ENCODE results near the gene JPT2. TPM values are rescaled to one million over a fixed set of nuclear protein-coding genes. Genes with fewer than 3 reads are reported as not detected.

Gene JPT2
- total RNA-seq, 1 experiment from 2014 or later = 26.2 TPM

GRCh38 chr16:1643521-1643920 lies 34.6 kb upstream of the JPT2 start:
- Histone ChIP-seq H3K4me2 (ENCODE audit: low read depth, low read length, poor library complexity, severe bottlenecking) (no peak overlapping the region), H3K79me2 (ENCODE audit: low read length) (peaks cover 19% of the 10 kb centered on the region), H3K27me3 (ENCODE audit: low read length) (no peaks in the 10 kb centered on the region), H3K4me1 (ENCODE audit: low read length) (peaks cover 2% of the 10 kb centered on the region; the same call in 1 of the 2 replicates), H2AFZ (ENCODE audit: low read length) (no peak overlapping the region), H3K9me2 (replicated peaks; ENCODE audit: insufficient read depth, low read length) (no peaks in the 10 kb centered on the region), H3K27ac (ENCODE audit: low read length) (no peak overlapping the region), H3K9me3 (ENCODE audit: low read length) (no peaks in the 10 kb centered on the region), H3K4me3 (ENCODE audit: low read length) (no peak overlapping the region), H3K36me3 (ENCODE audit: insufficient read depth, low read length) (peaks cover 7% of the 10 kb centered on the region; the same call in 1 of the 2 replicates), H4K20me1 (ENCODE audit: insufficient read depth, low read depth, low read length) (no peaks in the 10 kb centered on the region), H3K9ac (ENCODE audit: low read length) (no peak overlapping the region)
- no peak for DNase-seq

- peaks cover 5% of the 10 kb centered on the region; the same call in 1 of the 2 replicates for H3K36me3 ChIP-seq (ENCODE audit: insufficient read depth, low read length)
Measured at GRCh38 chr16:1645914-1646525, 32.1 kb upstream of the JPT2 start.

GRCh38 chr16:1647856-1648255 lies 30.2 kb upstream of the JPT2 start:
- no peaks in the 10 kb centered on the region for H3K4me1 ChIP-seq (ENCODE audit: low read length)
- no peak overlapping the region for H3K4me3 ChIP-seq (ENCODE audit: low read length)
- H3K4me2 ChIP-seq (ENCODE audit: low read depth, low read length, poor library complexity, severe bottlenecking) = no peak overlapping the region
- H3K9ac ChIP-seq (ENCODE audit: low read length) = no peak overlapping the region
- no peak overlapping the region for H2AFZ ChIP-seq (ENCODE audit: low read length)
- no peaks in the 10 kb centered on the region for H4K20me1 ChIP-seq (ENCODE audit: insufficient read depth, low read depth, low read length)
- H3K9me3 ChIP-seq (ENCODE audit: low read length) = no peaks in the 10 kb centered on the region
- H3K9me2 ChIP-seq (replicated peaks; ENCODE audit: insufficient read depth, low read length) = no peaks in the 10 kb centered on the region
- no peak for DNase-seq
- H3K79me2 ChIP-seq (ENCODE audit: low read length) = peaks cover 22% of the 10 kb centered on the region
- H3K27ac ChIP-seq (ENCODE audit: low read length) = no peak overlapping the region
- H3K27me3 ChIP-seq (ENCODE audit: low read length) = no peaks in the 10 kb centered on the region
- H3K36me3 ChIP-seq (ENCODE audit: insufficient read depth, low read length) = peaks cover 4% of the 10 kb centered on the region; the same call in 1 of the 2 replicates

More at GRCh38 chr16:1645914-1646525, 32.1 kb upstream of the JPT2 start:
- no peak overlapping the region for H3K4me2 ChIP-seq (ENCODE audit: low read depth, low read length, poor library complexity, severe bottlenecking)
- H3K79me2 ChIP-seq (ENCODE audit: low read length) = peaks cover 21% of the 10 kb centered on the region
- H2AFZ ChIP-seq (ENCODE audit: low read length) = no peak overlapping the region
- H3K4me3 ChIP-seq (ENCODE audit: low read length) = no peak overlapping the region
- no peaks in the 10 kb centered on the region for H4K20me1 ChIP-seq (ENCODE audit: insufficient read depth, low read depth, low read length)
- no peaks in the 10 kb centered on the region for H3K9me2 ChIP-seq (replicated peaks; ENCODE audit: insufficient read depth, low read length)
- no peak for DNase-seq
- no peak overlapping the region for H3K9ac ChIP-seq (ENCODE audit: low read length)
- no peaks in the 10 kb centered on the region for H3K4me1 ChIP-seq (ENCODE audit: low read length)
- no peaks in the 10 kb centered on the region for H3K27me3 ChIP-seq (ENCODE audit: low read length)
- no peak overlapping the region for H3K27ac ChIP-seq (ENCODE audit: low read length)
- H3K9me3 ChIP-seq (ENCODE audit: low read length) = no peaks in the 10 kb centered on the region

- Histone ChIP-seq H3K4me1 (ENCODE audit: low read length) (no peaks in the 10 kb centered on the region), H3K36me3 (ENCODE audit: insufficient read depth, low read length) (peaks cover 4% of the 10 kb centered on the region; the same call in 1 of the 2 replicates), H3K4me3 (ENCODE audit: low read length) (no peak overlapping the region), H3K4me2 (ENCODE audit: low read depth, low read length, poor library complexity, severe bottlenecking) (no peak overlapping the region), H3K27ac (ENCODE audit: low read length) (no peak overlapping the region), H3K79me2 (ENCODE audit: low read length) (peaks cover 17% of the 10 kb centered on the region), H2AFZ (ENCODE audit: low read length) (no peak overlapping the region), H3K9me3 (ENCODE audit: low read length) (no peaks in the 10 kb centered on the region), H4K20me1 (ENCODE audit: insufficient read depth, low read depth, low read length) (no peaks in the 10 kb centered on the region), H3K9me2 (replicated peaks; ENCODE audit: insufficient read depth, low read length) (no peaks in the 10 kb centered on the region), H3K9ac (ENCODE audit: low read length) (no peak overlapping the region), H3K27me3 (ENCODE audit: low read length) (no peaks in the 10 kb centered on the region)
- DNase-seq = no peak
Measured at GRCh38 chr16:1650131-1650530, 27.9 kb upstream of the JPT2 start.

- no peak overlapping the region for H3K4me3 ChIP-seq (ENCODE audit: low read length)
- no peak overlapping the region for H3K4me2 ChIP-seq (ENCODE audit: low read depth, low read length, poor library complexity, severe bottlenecking)
- peaks cover 4% of the 10 kb centered on the region; the same call in 1 of the 2 replicates for H3K36me3 ChIP-seq (ENCODE audit: insufficient read depth, low read length)
- peaks cover 15% of the 10 kb centered on the region for H3K79me2 ChIP-seq (ENCODE audit: low read length)
- H3K4me1 ChIP-seq (ENCODE audit: low read length) = no peaks in the 10 kb centered on the region
- no peak overlapping the region for H3K9ac ChIP-seq (ENCODE audit: low read length)
- no peak overlapping the region for H3K27ac ChIP-seq (ENCODE audit: low read length)
- H3K27me3 ChIP-seq (ENCODE audit: low read length) = no peaks in the 10 kb centered on the region
- no peaks in the 10 kb centered on the region for H4K20me1 ChIP-seq (ENCODE audit: insufficient read depth, low read depth, low read length)
- H2AFZ ChIP-seq (ENCODE audit: low read length) = no peak overlapping the region
- no peak for DNase-seq
- no peaks in the 10 kb centered on the region for H3K9me2 ChIP-seq (replicated peaks; ENCODE audit: insufficient read depth, low read length)
- H3K9me3 ChIP-seq (ENCODE audit: low read length) = no peaks in the 10 kb centered on the region
Measured at GRCh38 chr16:1651094-1651973, 26.7 kb upstream of the JPT2 start.

GRCh38 chr16:1651974-1652312 lies 26.1 kb upstream of the JPT2 start:
- Histone ChIP-seq H3K9me3 (ENCODE audit: low read length) (no peaks in the 10 kb centered on the region), H3K36me3 (ENCODE audit: insufficient read depth, low read length) (peaks cover 4% of the 10 kb centered on the region; the same call in 1 of the 2 replicates), H3K79me2 (ENCODE audit: low read length) (peaks cover 9% of the 10 kb centered on the region), H3K4me2 (ENCODE audit: low read depth, low read length, poor library complexity, severe bottlenecking) (no peak overlapping the region), H3K4me1 (ENCODE audit: low read length) (no peaks in the 10 kb centered on the region), H3K27me3 (ENCODE audit: low read length) (no peaks in the 10 kb centered on the region), H3K4me3 (ENCODE audit: low read length) (no peak overlapping the region), H3K9ac (ENCODE audit: low read length) (no peak overlapping the region), H3K9me2 (replicated peaks; ENCODE audit: insufficient read depth, low read length) (no peaks in the 10 kb centered on the region), H4K20me1 (ENCODE audit: insufficient read depth, low read depth, low read length) (no peaks in the 10 kb centered on the region), H2AFZ (ENCODE audit: low read length) (no peak overlapping the region), H3K27ac (ENCODE audit: low read length) (no peak overlapping the region)
- no peak for DNase-seq

GRCh38 chr16:1653023-1653422 lies 25.1 kb upstream of the JPT2 start:
- no peaks in the 10 kb centered on the region for H3K9me3 ChIP-seq (ENCODE audit: low read length)
- no peak overlapping the region for H3K4me2 ChIP-seq (ENCODE audit: low read depth, low read length, poor library complexity, severe bottlenecking)
- no peaks in the 10 kb centered on the region for H3K27me3 ChIP-seq (ENCODE audit: low read length)
- H3K36me3 ChIP-seq (ENCODE audit: insufficient read depth, low read length) = peaks cover 4% of the 10 kb centered on the region; the same call in 1 of the 2 replicates
- no peaks in the 10 kb centered on the region for H4K20me1 ChIP-seq (ENCODE audit: insufficient read depth, low read depth, low read length)
- no peaks in the 10 kb centered on the region for H3K4me1 ChIP-seq (ENCODE audit: low read length)
- no peak overlapping the region for H2AFZ ChIP-seq (ENCODE audit: low read length)
- H3K27ac ChIP-seq (ENCODE audit: low read length) = no peak overlapping the region
- no peaks in the 10 kb centered on the region for H3K9me2 ChIP-seq (replicated peaks; ENCODE audit: insufficient read depth, low read length)
- H3K4me3 ChIP-seq (ENCODE audit: low read length) = no peak overlapping the region
- no peak overlapping the region for H3K9ac ChIP-seq (ENCODE audit: low read length)
- DNase-seq = no peak
- peaks cover 3% of the 10 kb centered on the region; the same call in 1 of the 2 replicates for H3K79me2 ChIP-seq (ENCODE audit: low read length)

GRCh38 chr16:1654505-1655268 lies 23.4 kb upstream of the JPT2 start:
- H3K4me3 ChIP-seq (ENCODE audit: low read length) = no peak overlapping the region
- H3K36me3 ChIP-seq (ENCODE audit: insufficient read depth, low read length) = peaks cover 4% of the 10 kb centered on the region; the same call in 1 of the 2 replicates
- H3K4me2 ChIP-seq (ENCODE audit: low read depth, low read length, poor library complexity, severe bottlenecking) = no peak overlapping the region
- DNase-seq = no peak
- H3K9me3 ChIP-seq (ENCODE audit: low read length) = no peaks in the 10 kb centered on the region
- H3K79me2 ChIP-seq (ENCODE audit: low read length) = 0 out of 2 replicates have a peak, but pooled peaks cover 3% of the 10 kb centered on the region
- no peaks in the 10 kb centered on the region for H3K4me1 ChIP-seq (ENCODE audit: low read length)
- H4K20me1 ChIP-seq (ENCODE audit: insufficient read depth, low read depth, low read length) = no peaks in the 10 kb centered on the region
- no peak overlapping the region for H3K27ac ChIP-seq (ENCODE audit: low read length)
- no peak overlapping the region for H3K9ac ChIP-seq (ENCODE audit: low read length)
- no peaks in the 10 kb centered on the region for H3K9me2 ChIP-seq (replicated peaks; ENCODE audit: insufficient read depth, low read length)
- H3K27me3 ChIP-seq (ENCODE audit: low read length) = no peaks in the 10 kb centered on the region
- no peak overlapping the region for H2AFZ ChIP-seq (ENCODE audit: low read length)

Data from Karpas-422 (cell line).